Left ventricle myocardium inferior (tissue), 1 donor: ENCODE results near the gene COL25A1. TPM values are rescaled to one million over a fixed set of nuclear protein-coding genes. Genes with fewer than 3 reads are reported as not detected.

Experiments
- DNase-seq: peaks from one replicate; pipeline ENCODE4 v3.0.0-alpha.2; 2020
- H3K27ac ChIP-seq: fragments of 200-600 bp; replicated peaks from 2 replicates; pipeline ENCODE4 v1.8.0; 2021
- H3K27me3 ChIP-seq: fragments of 200-600 bp; 2 replicates; pipeline ENCODE4 v1.8.0; 2021; ENCODE audit warnings: low read depth
- H3K36me3 ChIP-seq: fragments of 200-600 bp; 2 replicates; pipeline ENCODE4 v1.8.0; 2021
- H3K4me1 ChIP-seq: fragments of 200-600 bp; 2 replicates; pipeline ENCODE4 v1.8.0; 2021
- H3K4me3 ChIP-seq: fragments of 200-600 bp; 2 replicates; pipeline ENCODE4 v1.8.0; 2021; ENCODE audit warnings: mild to moderate bottlenecking, moderate library complexity
- H3K9me3 ChIP-seq: fragments of 200-600 bp; replicated peaks from 2 replicates; pipeline ENCODE4 v1.8.0; 2021
- CTCF ChIP-seq: fragments of 200-600 bp; IDR thresholded peaks from 2 replicates; pipeline ENCODE4 v1.8.0; 2021; ENCODE audit warnings: antibody characterized with exemption, mild to moderate bottlenecking, borderline replicate concordance
- intact Hi-C: fragments of 100-400 bp; cut with micrococcal nuclease; formaldehyde crosslinking; loops from one replicate; pipeline ENCODE4 v1.11.0; 2022
- total RNA-seq: library from RNA; stranded (reverse); fragmentation: NEBNext Ultra II Directional; extraction: Animal tissue kit (Norgen Biotek cat#: 25700); gene quantifications from one replicate; pipeline ENCODE4 v1.2.1, GENCODE V29; 2021
- donor health status: DM: no; HTN: yes; CAD: no; lungs with severe emphysema.

The COL25A1 gene
- total RNA-seq, 1 donor from 2014 or later, result 0.77 TPM

- H3K27me3 ChIP-seq, result no peaks in the 10 kb centered on the region
- TF ChIP-seq CTCF, result no peak
- intact Hi-C loops, result no loop called here
- H3K36me3 ChIP-seq, result no peaks in the 10 kb centered on the region
- H3K4me1 ChIP-seq, result no peaks in the 10 kb centered on the region
- no peak overlapping the region for H3K27ac ChIP-seq
- H3K4me3 ChIP-seq, result no peak overlapping the region
- DNase-seq, result no peak
- H3K9me3 ChIP-seq, result peaks cover 18% of the 10 kb centered on the region
Measured at GRCh38 chr4:109123951-109124350, 178.5 kb downstream of the COL25A1 start.

GRCh38 chr4:109121561-109121960 lies 180.9 kb downstream of the COL25A1 start:
- Histone ChIP-seq H3K27me3 (no peaks in the 10 kb centered on the region), H3K36me3 (no peaks in the 10 kb centered on the region), H3K4me1 (no peaks in the 10 kb centered on the region), H3K9me3 (peaks cover 18% of the 10 kb centered on the region), H3K4me3 (no peak overlapping the region), H3K27ac (no peak overlapping the region)
- no peak for DNase-seq
- no peak for TF ChIP-seq CTCF
- intact Hi-C loops, result no loop called here

GRCh38 chr4:109119852-109120251 lies 182.6 kb downstream of the COL25A1 start:
- no peak overlapping the region for H3K4me3 ChIP-seq
- H3K27me3 ChIP-seq, result no peaks in the 10 kb centered on the region
- H3K36me3 ChIP-seq, result no peaks in the 10 kb centered on the region
- no peak for DNase-seq
- intact Hi-C loops, result no loop called here
- H3K9me3 ChIP-seq, result peaks cover 18% of the 10 kb centered on the region
- H3K4me1 ChIP-seq, result no peaks in the 10 kb centered on the region
- TF ChIP-seq CTCF, result no peak
- no peak overlapping the region for H3K27ac ChIP-seq

- intact Hi-C loops, result no loop called here
- H3K27me3 ChIP-seq, result no peaks in the 10 kb centered on the region
- no peak for TF ChIP-seq CTCF
Measured at GRCh38 chr4:109118635-109119034, 183.8 kb downstream of the COL25A1 start.

GRCh38 chr4:109114501-109114900 lies 188.0 kb downstream of the COL25A1 start:
- no peak for DNase-seq
- Histone ChIP-seq H3K4me3 (no peak overlapping the region), H3K36me3 (no peaks in the 10 kb centered on the region), H3K27ac (no peak overlapping the region), H3K9me3 (peaks cover 1% of the 10 kb centered on the region), H3K4me1 (no peaks in the 10 kb centered on the region), H3K27me3 (no peaks in the 10 kb centered on the region)
- intact Hi-C loops, result no loop called here
- no peak for TF ChIP-seq CTCF

More at GRCh38 chr4:109118635-109119034, 183.8 kb downstream of the COL25A1 start:
- Histone ChIP-seq H3K27ac (no peak overlapping the region), H3K4me3 (no peak overlapping the region), H3K36me3 (no peaks in the 10 kb centered on the region), H3K4me1 (no peaks in the 10 kb centered on the region), H3K9me3 (peaks cover 18% of the 10 kb centered on the region)
- no peak for DNase-seq

- Histone ChIP-seq H3K9me3 (no peaks in the 10 kb centered on the region), H3K4me3 (no peak overlapping the region), H3K27ac (no peak overlapping the region), H3K36me3 (no peaks in the 10 kb centered on the region), H3K27me3 (no peaks in the 10 kb centered on the region), H3K4me1 (no peaks in the 10 kb centered on the region)
- intact Hi-C loops, result no loop called here
- no peak for TF ChIP-seq CTCF
- no peak for DNase-seq
Measured at GRCh38 chr4:109113521-109113920, 188.9 kb downstream of the COL25A1 start.
